Endothelial cell of umbilical vein (primary cell): ENCODE results near the gene CALML5. TPM values are rescaled to one million over a fixed set of nuclear protein-coding genes. Genes with fewer than 3 reads are reported as not detected.

Experiments
- BruUV-seq: library from RNA; stranded (reverse); fragments of 400-500 nt; replicated peaks from 2 replicates; lab custom pipeline; 2021; lab: Mats Ljungman, UMichigan
- CTCF ChIA-PET: fragments of 300-600, 350-600 bp; sonication (Branson Sonifier 250); formaldehyde crosslinking; loops from one replicate; lab custom pipeline; 2021; ENCODE audit warnings: antibody characterized with exemption, inconsistent platforms; lab: Charles Lee
- POLR2A ChIA-PET: fragments of 300-600, 350-600 bp; sonication (Branson Sonifier 250); formaldehyde crosslinking; loops from one replicate; lab custom pipeline; 2021; ENCODE audit warnings: antibody characterized with exemption, inconsistent platforms; lab: Charles Lee
- DNase-seq: peaks from one replicate; pipeline ENCODE4 v3.0.0-alpha.2; 2011; ENCODE audit warnings: low read depth, low spot score
- FAIRE-seq: peaks from 2 replicates; lab custom pipeline; 2011; peaks lifted over from hg19 to GRCh38; lab: Jason Lieb, UNC
- H2AFZ ChIP-seq: 2 replicates; pipeline ENCODE4 v1.6.0; 2012; ENCODE audit warnings: low read depth, low read length, control low read depth, inconsistent platforms
- H3K27ac ChIP-seq: 2 replicates; pipeline ENCODE4 v1.5.1; 2011; ENCODE audit warnings: low read depth, mild to moderate bottlenecking, control low read depth, low read length, moderate library complexity; ENCODE audit not compliant: insufficient read depth
- H3K27me3 ChIP-seq, 2 experiments: 2 replicates each; pipeline versions ENCODE4 v1.6.0 to v1.6.1; 2011; ENCODE audit warnings: low read length in 2 of 2, mixed read lengths in 1 of 2; ENCODE audit not compliant: control insufficient read depth in 2 of 2, insufficient read depth in 2 of 2
- H3K36me3 ChIP-seq, 2 experiments: 2 replicates in 1 of 2; 3 replicates in 1 of 2; pipeline ENCODE4 v1.5.1; 2011; ENCODE audit warnings: low read length in 2 of 2, mild to moderate bottlenecking in 1 of 2, moderate library complexity in 1 of 2; ENCODE audit not compliant: control insufficient read depth in 2 of 2, insufficient read depth in 2 of 2; ENCODE audit errors: extremely low read depth in 1 of 2
- H3K4me1 ChIP-seq: 3 replicates; pipeline ENCODE4 v1.5.1; 2011; ENCODE audit warnings: mild to moderate bottlenecking, low read length; ENCODE audit not compliant: control insufficient read depth, insufficient read depth; ENCODE audit errors: extremely low read depth
- H3K4me2 ChIP-seq: 2 replicates; pipeline ENCODE4 v1.6.1; 2011; ENCODE audit warnings: low read length, control low read depth, mixed read lengths; ENCODE audit not compliant: insufficient read depth
- H3K4me3 ChIP-seq, 3 experiments: fragments of 200-600 bp in 1 of 3; sonication (generic), shearing (Covaris generic) in 1 of 3; replicated peaks in 1 of 3; 2 replicates each; pipeline ENCODE4 v1.5.1; 2011 to 2016; ENCODE audit warnings: control low read depth in 3 of 3, low read length in 3 of 3, mild to moderate bottlenecking in 2 of 3, inconsistent platforms in 1 of 3, low read depth in 1 of 3, moderate library complexity in 1 of 3; ENCODE audit not compliant: insufficient read depth in 1 of 3
- H3K79me2 ChIP-seq: 2 replicates; pipeline ENCODE4 v1.6.0; 2012; ENCODE audit warnings: low read length, inconsistent platforms; ENCODE audit not compliant: control insufficient read depth, insufficient read depth
- H3K9ac ChIP-seq: replicated peaks from 2 replicates; pipeline ENCODE3; 2011; ENCODE audit warnings: low read length, control low read depth; ENCODE audit not compliant: insufficient read depth; ENCODE audit errors: extremely low read depth
- H3K9me1 ChIP-seq: replicated peaks from 3 replicates; pipeline ENCODE4 v1.6.0; 2011; ENCODE audit warnings: mild to moderate bottlenecking, low read length; ENCODE audit not compliant: control insufficient read depth, insufficient read depth; ENCODE audit errors: extremely low read depth
- H3K9me3 ChIP-seq: replicated peaks from 2 replicates; pipeline ENCODE4 v1.5.1; 2012; ENCODE audit warnings: low read length, inconsistent platforms; ENCODE audit not compliant: control insufficient read depth, insufficient read depth
- H4K20me1 ChIP-seq: replicated peaks from 2 replicates; pipeline ENCODE3; 2011; ENCODE audit warnings: mild to moderate bottlenecking, low read length; ENCODE audit not compliant: control insufficient read depth, insufficient read depth; ENCODE audit errors: extremely low read depth
- CTCF ChIP-seq, 2 donors: IDR thresholded peaks; 1 replicate in 1 of 2; 2 replicates in 1 of 2; pipeline ENCODE4 v1.5.1; 2011; ENCODE audit warnings: low read length in 2 of 2, mild to moderate bottlenecking in 2 of 2, moderate library complexity in 2 of 2, control low read depth in 1 of 2, inconsistent platforms in 1 of 2, low read depth in 1 of 2; ENCODE audit not compliant: insufficient read depth in 1 of 2; ENCODE audit errors: extremely low read depth in 1 of 2
- EZH2 ChIP-seq: IDR thresholded peaks from 2 replicates; pipeline ENCODE4 v1.6.1; 2012; ENCODE audit warnings: borderline replicate concordance, low read depth, mild to moderate bottlenecking, moderate library complexity, low read length, inconsistent platforms; ENCODE audit not compliant: severe bottlenecking
- FOS ChIP-seq: IDR thresholded peaks from 2 replicates; pipeline ENCODE4 v1.6.1; 2011; ENCODE audit warnings: mild to moderate bottlenecking, low read length, moderate library complexity, borderline replicate concordance; ENCODE audit not compliant: insufficient read depth
- GATA2 ChIP-seq: IDR thresholded peaks from 2 replicates; pipeline ENCODE4 v1.7.0; 2011; ENCODE audit warnings: low read depth, mild to moderate bottlenecking, moderate library complexity, mixed read lengths, low read length; ENCODE audit not compliant: insufficient read length, insufficient read depth
- MYC ChIP-seq: IDR thresholded peaks from one replicate; pipeline ENCODE4 v1.6.1; 2011; ENCODE audit warnings: mild to moderate bottlenecking, low read depth, low read length
- dilution Hi-C: fragments of 300-500 bp; cut with MboI; formaldehyde crosslinking; loops from one replicate; pipeline ENCODE4 v1.15.0; 2019; ENCODE audit warnings: low sequenced_read_pairs; ENCODE audit not compliant: extremely low pct_ligation_motif_present
- intact Hi-C: fragments of 100-400 bp; cut with micrococcal nuclease; formaldehyde crosslinking; loops from one replicate; pipeline ENCODE4 v1.10.0; 2022
- polyA plus RNA-seq, 4 experiments: library from polyadenylated mRNA; depleted of rRNA in 3 of 4; stranded (reverse) in 3 of 4; unstranded in 1 of 4; fragments of >200 nt; gene quantifications; 2 replicates each; pipeline versions ENCODE4 v1.2.1 to v1.2.3, GENCODE V29; 2011 to 2012; ENCODE audit warnings: missing spikeins in 1 of 4
- total RNA-seq: library from RNA; stranded (reverse); gene quantifications from 2 replicates; pipeline ENCODE4 v1.2.3, GENCODE V29; 2021
- TF ChIP-seq, protein P1 (sequence below): IDR thresholded peaks from 2 replicates; pipeline ENCODE4 v1.6.1; 2011; ENCODE audit not compliant: insufficient read depth, insufficient read length

CALML5 gene
- total and polyA plus RNA-seq, 2 donors (not counting 3 experiments of a cell fraction or from before 2014, with no cell fraction given), result not detected

- H3K9ac ChIP-seq, result no peak within 1 kb of the TSS
- no peak for DNase-seq
- no peak within 1 kb of the TSS for H3K4me3 ChIP-seq
- no peaks in the 10 kb centered on the region for H3K9me1 ChIP-seq
- H3K4me1 ChIP-seq, result no peaks in the 10 kb centered on the region
- POLR2A ChIA-PET, result no interaction called here
- CTCF ChIA-PET, result no interaction called here
- H2AFZ ChIP-seq, result no peak within 1 kb of the TSS
- no peak within 1 kb of the TSS for H3K4me2 ChIP-seq
- TF ChIP-seq, protein P1, sequence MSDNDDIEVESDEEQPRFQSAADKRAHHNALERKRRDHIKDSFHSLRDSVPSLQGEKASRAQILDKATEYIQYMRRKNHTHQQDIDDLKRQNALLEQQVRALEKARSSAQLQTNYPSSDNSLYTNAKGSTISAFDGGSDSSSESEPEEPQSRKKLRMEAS, result no peak
- TF ChIP-seq GATA2 (no peak), MYC (no peak), EZH2 (no peak), CTCF (IDR thresholded peaks at IDR 0.05; ENCODE audit: extremely low read depth in 1 of 2, insufficient read depth in 1 of 2, low read depth in 1 of 2, low read length in 2 of 2) (no peak), FOS (no peak)
- no peaks in the 10 kb centered on the region for H4K20me1 ChIP-seq
- no peak for FAIRE-seq
- dilution Hi-C loops (no loop called here), intact Hi-C loops (no loop called here)
- no TSS peak for BruUV-seq
- no peaks in the 10 kb centered on the region for H3K27me3 ChIP-seq
- H3K27ac ChIP-seq, result no peak within 1 kb of the TSS
- no peaks in the 10 kb centered on the region for H3K36me3 ChIP-seq
- H3K9me3 ChIP-seq, result no peaks in the 10 kb centered on the region
- H3K79me2 ChIP-seq, result no peaks in the 10 kb centered on the region
Observed at GRCh38 chr10:5524641-5525560, 25.5 kb upstream of the CALML5 start, which contains the start of gene CALML3. Gene CALML3, plus strand, starts transcription at chr10:5524961. Its CDS starts 125 bp downstream, at chr10:5525086.
